OCI-LY3 (cell line): ENCODE measurements around the gene OSBPL3.

Experiments
- EZH2phosphoT487 ChIP-seq: fragments of 200-600 bp; shearing (Covaris generic); IDR thresholded peaks from 2 replicates; pipeline ENCODE4 v1.6.1; 2018; ENCODE audit warnings: antibody characterized with exemption, mixed run types, low read depth
- TF ChIP-seq, protein P1 (sequence below): fragments of 200-600, 300-600 bp; sonication (generic); IDR thresholded peaks from 2 replicates; pipeline ENCODE4 v1.5.1; 2014; ENCODE audit warnings: antibody characterized with exemption, low read length, low read depth

GRCh38 chr7:24891311-24891735 is 88.7 kb downstream of the OSBPL3 start:
- TF ChIP-seq, protein P1, sequence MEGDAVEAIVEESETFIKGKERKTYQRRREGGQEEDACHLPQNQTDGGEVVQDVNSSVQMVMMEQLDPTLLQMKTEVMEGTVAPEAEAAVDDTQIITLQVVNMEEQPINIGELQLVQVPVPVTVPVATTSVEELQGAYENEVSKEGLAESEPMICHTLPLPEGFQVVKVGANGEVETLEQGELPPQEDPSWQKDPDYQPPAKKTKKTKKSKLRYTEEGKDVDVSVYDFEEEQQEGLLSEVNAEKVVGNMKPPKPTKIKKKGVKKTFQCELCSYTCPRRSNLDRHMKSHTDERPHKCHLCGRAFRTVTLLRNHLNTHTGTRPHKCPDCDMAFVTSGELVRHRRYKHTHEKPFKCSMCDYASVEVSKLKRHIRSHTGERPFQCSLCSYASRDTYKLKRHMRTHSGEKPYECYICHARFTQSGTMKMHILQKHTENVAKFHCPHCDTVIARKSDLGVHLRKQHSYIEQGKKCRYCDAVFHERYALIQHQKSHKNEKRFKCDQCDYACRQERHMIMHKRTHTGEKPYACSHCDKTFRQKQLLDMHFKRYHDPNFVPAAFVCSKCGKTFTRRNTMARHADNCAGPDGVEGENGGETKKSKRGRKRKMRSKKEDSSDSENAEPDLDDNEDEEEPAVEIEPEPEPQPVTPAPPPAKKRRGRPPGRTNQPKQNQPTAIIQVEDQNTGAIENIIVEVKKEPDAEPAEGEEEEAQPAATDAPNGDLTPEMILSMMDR, result no peak
- TF ChIP-seq EZH2phosphoT487, result no peak
